Measurements from ENCODE around the gene OR13C8. TPM values are rescaled to one million over a fixed set of nuclear protein-coding genes. Genes with fewer than 3 reads are reported as not detected.

OR13C8 gene
- total RNA-seq, 1 donor from 2014 or later = not detected

DNA sequence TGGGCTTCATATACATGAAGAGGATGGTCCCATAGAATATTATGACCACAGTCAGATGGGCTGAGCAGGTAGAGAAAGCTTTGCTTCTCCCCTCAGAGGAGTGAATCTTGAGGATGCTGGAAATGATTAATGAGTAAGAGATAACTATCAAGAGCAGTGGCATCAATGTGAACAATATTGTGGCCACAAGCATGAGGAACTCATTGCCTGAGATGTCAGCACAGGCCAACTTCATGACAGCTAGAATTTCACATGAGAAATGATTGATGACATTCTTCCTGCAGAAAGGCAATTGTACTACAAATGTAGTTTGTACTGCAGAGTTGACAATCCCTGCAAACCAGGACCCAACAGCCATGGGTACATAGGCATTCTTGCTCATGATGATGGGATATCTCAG, 48.5 kb downstream of the OR13C8 start:
- no peak for DNase-seq

- DNase-seq = no peak
Measured at GRCh38 chr9:104618104-104618503, 49.1 kb downstream of the OR13C8 start, which contains the start of gene OR13C9. OR13C9 (minus strand) TSS chr9:104618204; CDS start chr9:104618204, 0 bp downstream.

Other genes starting within 250 kb of the OR13C8 start
- gene OR13F1, start 64.9 kb upstream of the OR13C8 start, total RNA-seq = not detected in 2 replicates
- gene OR13C4, start 42.0 kb upstream of the OR13C8 start, total RNA-seq = not detected in 2 replicates
- not detected in 2 replicates for gene OR13C3, start 32.3 kb upstream of the OR13C8 start, total RNA-seq
- gene OR13C5, start 30.2 kb downstream of the OR13C8 start, total RNA-seq = not detected in 2 replicates
- not detected in 2 replicates for gene OR13C2, start 36.5 kb downstream of the OR13C8 start, total RNA-seq
- not detected in 2 replicates for gene OR13C9, start 49.0 kb downstream of the OR13C8 start, total RNA-seq
- gene OR13D1, start 125.3 kb downstream of the OR13C8 start, total RNA-seq = not detected in 2 replicates
- gene NIPSNAP3A, start 178.5 kb downstream of the OR13C8 start, total RNA-seq = 44.0 and 52.1 TPM in 2 replicates
- gene NIPSNAP3B, start 195.0 kb downstream of the OR13C8 start, total RNA-seq = 0.19 and 0.85 TPM in 2 replicates

All from dermis blood vessel endothelial cell (primary cell).